ENCODE data around the gene RASGRP1. TPM values are rescaled to one million over a fixed set of nuclear protein-coding genes. Genes with fewer than 3 reads are reported as not detected.

RASGRP1 gene
- total RNA-seq, 1 experiment from 2014 or later: 0.85 TPM

GRCh38 chr15:38593524-38593923 is 28.9 kb upstream of the RASGRP1 start:
- Histone ChIP-seq H3K4me1 (ENCODE audit: insufficient read depth, low read length) (no peaks in the 10 kb centered on the region), H3K27ac (ENCODE audit: insufficient read length, low read depth, low read length) (no peak overlapping the region), H4K91ac (ENCODE audit: insufficient read length, low read depth, low read length) (no peak overlapping the region), H3T11ph (ENCODE audit: low read length) (no peak overlapping the region), H2BK5ac (ENCODE audit: insufficient read length, low read length) (no peak overlapping the region), H3K14ac (ENCODE audit: insufficient read depth, low read length) (no peak overlapping the region), H3K18ac (ENCODE audit: insufficient read length, low read depth, low read length) (no peak overlapping the region), H3K4me2 (ENCODE audit: insufficient read depth, insufficient read length, low read length) (no peak overlapping the region), H3K9me3 (ENCODE audit: control insufficient read depth, low read depth, low read length) (no peaks in the 10 kb centered on the region), H3K79me2 (ENCODE audit: insufficient read depth, low read length) (no peaks in the 10 kb centered on the region), H2BK120ac (ENCODE audit: low read depth, low read length, poor library complexity, severe bottlenecking) (no peak overlapping the region), H4K5ac (ENCODE audit: insufficient read length, low read depth, low read length) (no peak overlapping the region), H2BK20ac (ENCODE audit: low read depth, low read length, poor library complexity, severe bottlenecking) (no peak overlapping the region), H3K79me1 (ENCODE audit: insufficient read depth, low read depth, low read length, poor library complexity, severe bottlenecking) (no peaks in the 10 kb centered on the region), H3K9ac (ENCODE audit: extremely low read depth, insufficient read length, low read length) (no peak overlapping the region), H2AK5ac (ENCODE audit: insufficient read length, low read length) (no peak overlapping the region), H4K20me1 (ENCODE audit: control insufficient read depth, insufficient read depth, insufficient read length) (no peaks in the 10 kb centered on the region), H3K27me3 (ENCODE audit: insufficient read depth, low read length) (no peaks in the 10 kb centered on the region), H3K23ac (ENCODE audit: insufficient read length, low read depth, low read length) (no peak overlapping the region), H3K4ac (ENCODE audit: low read depth, low read length) (no peak overlapping the region), H3K56ac (ENCODE audit: insufficient read length, low read depth, low read length) (no peak overlapping the region), H2BK15ac (ENCODE audit: low read depth, low read length) (no peak overlapping the region), H4K8ac (replicated peaks; ENCODE audit: insufficient read length, low read depth, low read length) (no peak overlapping the region), H2AFZ (ENCODE audit: low read length) (no peak overlapping the region), H2BK12ac (ENCODE audit: insufficient read length, low read depth, low read length) (no peak overlapping the region), H3K23me2 (ENCODE audit: insufficient read length, low read depth, low read length, poor library complexity, severe bottlenecking) (no peaks in the 10 kb centered on the region)
- no peak for DNase-seq
- no peak overlapping the region for H3K4me3 Mint-ChIP-seq
- no peaks in the 10 kb centered on the region for H3K4me1 Mint-ChIP-seq
- TF ChIP-seq CTCF (conservative IDR thresholded peaks at IDR 0.05): no peak
- H3K36me3 Mint-ChIP-seq (ENCODE audit: insufficient read depth in 1 of 3, low read depth in 3 of 3): no peaks in the 10 kb centered on the region
- no peaks in the 10 kb centered on the region; a peak in 1 of 5 replicates for H3K9me3 Mint-ChIP-seq
- H3K27me3 Mint-ChIP-seq (ENCODE audit: low read depth): peaks cover 5% of the 10 kb centered on the region; the same call in 1 of the 2 replicates
- no peak overlapping the region for H3K27ac Mint-ChIP-seq
- WGBS (ENCODE audit: extremely low coverage, insufficient read length, low lambda C conversion rate): no CpG with 5 or more reads among the region's 4 CpGs
